ENCODE measurements around the gene UBTF. TPM values are rescaled to one million over a fixed set of nuclear protein-coding genes. Genes with fewer than 3 reads are reported as not detected.

The UBTF gene
- total and polyA plus RNA-seq, 9 of the 15 experiments (the other 6 are each of a cell fraction or from before 2014, with no cell fraction given), result 1.2 to 113 (median 83.6) TPM

DNA sequence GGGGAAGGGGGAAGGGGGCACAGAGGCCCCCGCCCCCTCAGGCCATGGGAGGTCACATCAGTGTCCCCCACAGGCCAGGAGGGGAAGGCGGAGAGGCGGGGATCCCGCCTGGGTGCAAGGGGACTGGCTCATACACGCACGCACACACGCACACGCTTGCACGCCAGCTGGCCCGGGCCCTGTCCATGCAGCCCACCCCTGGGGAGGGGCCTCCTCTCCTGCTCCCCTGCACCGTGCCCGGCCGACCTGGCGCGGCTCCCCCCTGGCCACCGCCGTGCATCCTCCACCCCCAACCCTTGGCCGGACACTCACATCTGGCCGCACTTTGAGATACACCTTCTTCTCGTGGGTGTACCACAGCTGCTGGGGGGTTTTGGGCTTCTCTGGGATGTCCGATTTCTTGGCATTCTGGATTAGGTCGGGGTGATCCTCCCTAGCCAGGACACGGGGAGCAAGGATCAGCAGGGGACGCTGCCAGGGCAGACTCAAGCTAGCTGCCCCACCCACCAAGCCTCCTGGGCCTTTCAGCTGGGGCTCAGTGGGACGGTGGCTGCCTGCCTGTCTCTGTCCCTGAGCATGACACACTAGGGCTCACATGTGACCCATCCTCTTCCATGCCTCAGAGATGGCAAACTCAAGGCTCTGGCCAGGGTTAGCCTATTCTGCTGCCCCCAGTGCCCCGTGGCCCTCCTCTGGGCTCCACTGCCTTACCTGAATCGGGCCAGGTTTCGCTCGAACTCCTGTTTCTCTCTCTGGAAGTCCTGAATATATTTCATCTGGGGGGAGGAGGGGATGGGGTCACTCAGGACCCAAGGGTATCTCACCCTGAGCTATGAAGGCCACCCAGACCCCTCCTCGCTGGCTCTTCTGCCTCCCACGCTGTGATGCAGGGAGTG lies 6.7 kb downstream of the UBTF start (continued):
- no peak for TF ChIP-seq ATF4 (CRISPR knock-in tag; IDR thresholded peaks at IDR 0.05)
- no peak for TF ChIP-seq MAFK (IDR thresholded peaks at IDR 0.05; ENCODE audit: low read length)
- no peak for TF ChIP-seq TCF15 (CRISPR knock-in tag; IDR thresholded peaks at IDR 0.05)
- no peak for TF ChIP-seq PHF21A (IDR thresholded peaks at IDR 0.05; ENCODE audit: borderline replicate concordance, low read depth)
- TF ChIP-seq PRMT5 (CRISPR knock-in tag; IDR thresholded peaks at IDR 0.05), result no peak
- TF ChIP-seq XRCC3 (IDR thresholded peaks at IDR 0.05), result no peak
- TF ChIP-seq FIP1L1 (IDR thresholded peaks at IDR 0.05; ENCODE audit: low read depth, low read length, poor library complexity, severe bottlenecking), result no peak
- no peak for TF ChIP-seq JUNB (CRISPR knock-in tag; conservative IDR thresholded peaks at IDR 0.05)
- TF ChIP-seq KDM5B (IDR thresholded peaks at IDR 0.05; ENCODE audit: insufficient replicate concordance, low read depth, low read length), result peak; percentile 21
- no peak for TF ChIP-seq GATAD2B (IDR thresholded peaks at IDR 0.05; ENCODE audit: borderline replicate concordance)
- TF ChIP-seq HMG20A (CRISPR knock-in tag; conservative IDR thresholded peaks at IDR 0.05), result no peak
- 0 out of 2 replicates have a peak, but pooled peaks have one; percentile 16 for TF ChIP-seq EGR1 (conservative IDR thresholded peaks at IDR 0.05)
- TF ChIP-seq ZNF143 (CRISPR knock-in tag; IDR thresholded peaks at IDR 0.05), result no peak
- TF ChIP-seq MYNN (IDR thresholded peaks at IDR 0.05), result 0 out of 2 replicates have a peak, but pooled peaks have one; percentile 9
- no peak for TF ChIP-seq MYNN (CRISPR knock-in tag; IDR thresholded peaks at IDR 0.05)
- TF ChIP-seq SMARCC2 (IDR thresholded peaks at IDR 0.05; ENCODE audit: low read depth), result no peak
- no peak for TF ChIP-seq CBFB (CRISPR knock-in tag; IDR thresholded peaks at IDR 0.05)
- no peak for TF ChIP-seq SMARCB1 (IDR thresholded peaks at IDR 0.05; ENCODE audit: insufficient read length, low read depth)
- TF ChIP-seq TRIM28 (IDR thresholded peaks at IDR 0.05), result no peak
- TF ChIP-seq CGGBP1 (CRISPR knock-in tag; IDR thresholded peaks at IDR 0.05), result no peak
- no peak for TF ChIP-seq XRCC4 (IDR thresholded peaks at IDR 0.05; ENCODE audit: extremely low read depth, insufficient read depth, insufficient read length)
- TF ChIP-seq HLTF (IDR thresholded peaks at IDR 0.05), result no peak
- no peak for TF ChIP-seq HMBOX1 (IDR thresholded peaks at IDR 0.05)
- 0 out of 2 replicates have a peak, but pooled peaks have one; percentile 22 for TF ChIP-seq ZBTB33 (CRISPR knock-in tag; IDR thresholded peaks at IDR 0.05)
- no peak for TF ChIP-seq NR2C2 (CRISPR knock-in tag; IDR thresholded peaks at IDR 0.05)
- no peak for TF ChIP-seq NR2C2 (tag; IDR thresholded peaks at IDR 0.05)

Measured in K562 (cell line).